Esophagus squamous epithelium (tissue), 4 donors: ENCODE results near the gene HOXA4.

Experiments used
- CTCF ChIP-seq, 6 experiments: fragments of 450-650 bp in 4 of 6; fragments of 200-600 bp in 2 of 6; sonication (generic) in 2 of 6; IDR thresholded peaks; one replicate each; pipeline ENCODE4 v1.5.1; 2016 to 2019; ENCODE audit warnings: antibody characterized with exemption in 6 of 6, mild to moderate bottlenecking in 4 of 6, moderate library complexity in 4 of 6
- POLR2A ChIP-seq, 4 donors: fragments of 450-650 bp; IDR thresholded peaks; one replicate each; pipeline ENCODE4 v1.6.1; 2017; ENCODE audit warnings: antibody characterized with exemption in 4 of 4, mild to moderate bottlenecking in 4 of 4, moderate library complexity in 3 of 4

- TF ChIP-seq CTCF (IDR thresholded peaks at IDR 0.05) (no peak), POLR2A (IDR thresholded peaks at IDR 0.05) (no peak)
Measured at GRCh38 chr7:27091105-27091504, 39.5 kb downstream of the HOXA4 start.
